SK-MEL-5 (cell line): ENCODE data around the gene RNF145. TPM values are rescaled to one million over a fixed set of nuclear protein-coding genes. Genes with fewer than 3 reads are reported as not detected.
A peak's percentile ranks its signal among the peaks of the same experiment; 100 is the strongest.

Source experiments
- DNase-seq: peaks from one replicate; pipeline ENCODE4 v3.0.0-alpha.2; 2016; ENCODE audit warnings: low read depth, low spot score
- in situ Hi-C: cut with HindIII; loops from 2 replicates; pipeline ENCODE4 v1.10.0; 2016; ENCODE audit warnings: low sequenced_read_pairs, high pct_unique_total_duplicates, low pct_unique_long_range_greater_than_20kb
- total RNA-seq: library from RNA; depleted of rRNA; stranded (reverse); fragments of >200 nt; shearing (Covaris generic); gene quantifications from 2 replicates; pipeline ENCODE4 v1.2.3, GENCODE V29; 2014

The RNF145 gene
- total RNA-seq, 1 experiment from 2014 or later: 47.5 TPM

- in situ Hi-C loops: no loop called here
- no peak for DNase-seq
These were observed 18.1 kb upstream of the RNF145 start for GRCh38 chr5:159227452-159227851.

- in situ Hi-C loops: no loop called here
- DNase-seq: no peak
These were observed 17.1 kb upstream of the RNF145 start for GRCh38 chr5:159226451-159226850.

GRCh38 chr5:159224471-159224870 lies 15.1 kb upstream of the RNF145 start:
- DNase-seq: no peak
- in situ Hi-C loops: no loop called here

GRCh38 chr5:159223469-159223868 lies 14.1 kb upstream of the RNF145 start:
- no peak for DNase-seq
- in situ Hi-C loops: no loop called here

GRCh38 chr5:159220206-159220605 lies 10.9 kb upstream of the RNF145 start:
- in situ Hi-C loops: no loop called here
- DNase-seq: no peak

GRCh38 chr5:159218595-159219023 lies 9.3 kb upstream of the RNF145 start:
- DNase-seq: no peak
- in situ Hi-C loops: no loop called here

GRCh38 chr5:159217236-159217635 lies 7.9 kb upstream of the RNF145 start:
- DNase-seq: no peak

GRCh38 chr5:159216454-159216853 lies 7.1 kb upstream of the RNF145 start:
- DNase-seq: no peak
- in situ Hi-C loops: no loop called here

More at GRCh38 chr5:159217236-159217635, 7.9 kb upstream of the RNF145 start:
- in situ Hi-C loops: no loop called here

GRCh38 chr5:159215886-159216285 lies 6.5 kb upstream of the RNF145 start:
- in situ Hi-C loops: no loop called here

GRCh38 chr5:159214486-159215271 lies 5.3 kb upstream of the RNF145 start:
- DNase-seq: no peak
- in situ Hi-C loops: no loop called here

More at GRCh38 chr5:159215886-159216285, 6.5 kb upstream of the RNF145 start:
- no peak for DNase-seq

GRCh38 chr5:159212657-159213462 lies 3.5 kb upstream of the RNF145 start:
- DNase-seq: no peak
- in situ Hi-C loops: no loop called here

- in situ Hi-C loops: no loop called here
These were observed 2.4 kb upstream of the RNF145 start for GRCh38 chr5:159211729-159212174.

GRCh38 chr5:159210846-159211245 lies 1.5 kb upstream of the RNF145 start:
- no peak for DNase-seq

More at GRCh38 chr5:159211729-159212174, 2.4 kb upstream of the RNF145 start:
- no peak for DNase-seq

GRCh38 chr5:159210210-159210661 lies 883 bp upstream of the RNF145 start:
- in situ Hi-C loops: no loop called here
- no peak for DNase-seq

More at GRCh38 chr5:159210846-159211245, 1.5 kb upstream of the RNF145 start:
- in situ Hi-C loops: no loop called here

GRCh38 chr5:159208514-159209437 lies 577 bp downstream of the RNF145 start:
- in situ Hi-C loops: no loop called here
- peak; percentile 18 for DNase-seq

- in situ Hi-C loops: no loop called here
- peak; percentile 97 for DNase-seq
These were observed 1.5 kb downstream of the RNF145 start for GRCh38 chr5:159207686-159208513.

- no peak for DNase-seq
- in situ Hi-C loops: no loop called here
These were observed 2.1 kb downstream of the RNF145 start for GRCh38 chr5:159207222-159207685.
